Activated CD8-positive, alpha-beta T cell treated with anti-CD3 and anti-CD28 coated beads for 36 hours (primary cell): Measurements from ENCODE around the gene TIPARP. TPM values are rescaled to one million over a fixed set of nuclear protein-coding genes. Genes with fewer than 3 reads are reported as not detected.
A peak's percentile ranks its signal among the peaks of the same experiment; 100 is the strongest.

ENCODE experiments used
- ATAC-seq: fragments of 200-7000 bp; cut with Tn5 transposase; one replicate; pipeline ENCODE4 v1.10.0; 2021; ENCODE audit warnings: mild to moderate bottlenecking, moderate library complexity
- CTCF ChIA-PET: fragments of 350-600 bp; sonication (Branson Sonifier 250); formaldehyde crosslinking; loops from one replicate; lab custom pipeline; 2021; ENCODE audit warnings: antibody characterized with exemption; lab: Charles Lee
- POLR2A ChIA-PET: fragments of 350-600 bp; sonication (Branson Sonifier 250); formaldehyde crosslinking; loops from one replicate; lab custom pipeline; 2021; ENCODE audit warnings: antibody characterized with exemption; lab: Charles Lee
- DNase-seq: peaks from one replicate; pipeline ENCODE4 v3.0.0-alpha.2; 2020
- H3K27ac Mint-ChIP-seq: one replicate; pipeline ENCODE4 v1.8.0; 2021; ENCODE audit warnings: mild to moderate bottlenecking, mixed read lengths
- H3K27me3 Mint-ChIP-seq: one replicate; pipeline ENCODE4 v1.8.0; 2021; ENCODE audit warnings: mixed read lengths
- H3K36me3 Mint-ChIP-seq: one replicate; pipeline ENCODE4 v1.8.0; 2021; ENCODE audit warnings: low read depth, mixed read lengths
- H3K4me1 Mint-ChIP-seq: one replicate; pipeline ENCODE4 v1.8.0; 2021; ENCODE audit warnings: low read depth, mixed read lengths
- H3K4me3 Mint-ChIP-seq: one replicate; pipeline ENCODE4 v1.8.0; 2021; ENCODE audit warnings: mild to moderate bottlenecking, moderate library complexity, mixed read lengths
- H3K9me3 Mint-ChIP-seq: one replicate; pipeline ENCODE4 v1.8.0; 2021; ENCODE audit warnings: mixed read lengths
- intact Hi-C: fragments of 100-400 bp; cut with micrococcal nuclease; formaldehyde crosslinking; loops from one replicate; pipeline ENCODE4 v1.10.0; 2022
- total RNA-seq, 2 experiments: library from RNA; stranded (reverse); gene quantifications; one replicate each; pipeline ENCODE4 v1.2.3, GENCODE V29; 2021
- TF ChIP-seq, protein P1 (sequence below): fragments of 200-600 bp; IDR thresholded peaks from one replicate; pipeline ENCODE4 v1.8.0; 2022; ENCODE audit warnings: antibody characterized with exemption, mild to moderate bottlenecking

The TIPARP gene
- total RNA-seq, 2 experiments from 2014 or later: 28.0 to 30.0 TPM

DNA sequence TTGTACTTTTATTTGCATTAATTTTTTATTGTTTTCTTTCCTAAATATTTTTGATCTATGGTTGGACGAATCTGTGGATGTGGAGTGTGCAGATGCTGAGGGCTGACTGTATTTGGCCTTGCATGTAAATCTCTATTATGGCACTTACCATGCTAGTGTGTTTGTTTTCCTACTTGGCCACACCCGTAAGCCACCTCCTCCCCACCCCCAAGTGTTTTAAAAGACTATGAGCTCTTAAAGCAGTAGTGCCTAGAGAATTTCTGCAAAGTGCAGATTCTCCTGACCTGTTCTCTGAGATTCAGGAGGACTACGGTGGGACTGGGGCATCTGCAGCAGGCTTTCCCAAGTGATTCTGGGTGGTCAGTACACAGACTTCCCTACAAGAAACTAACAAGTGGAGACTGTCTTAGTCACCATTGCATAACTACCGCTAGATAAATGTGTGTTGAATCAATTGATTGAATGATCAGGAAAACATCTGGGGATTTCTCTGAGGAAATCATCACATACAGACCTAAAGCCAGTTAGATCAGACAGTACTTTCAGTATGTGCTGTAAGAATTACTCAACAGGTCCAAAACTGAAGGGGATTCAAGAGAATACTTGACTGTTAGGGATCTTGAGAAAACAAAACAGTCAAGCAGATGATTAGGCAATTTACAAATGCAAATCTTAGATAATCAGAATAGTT, 6.2 kb upstream of the TIPARP start:
- TF ChIP-seq, protein P1, sequence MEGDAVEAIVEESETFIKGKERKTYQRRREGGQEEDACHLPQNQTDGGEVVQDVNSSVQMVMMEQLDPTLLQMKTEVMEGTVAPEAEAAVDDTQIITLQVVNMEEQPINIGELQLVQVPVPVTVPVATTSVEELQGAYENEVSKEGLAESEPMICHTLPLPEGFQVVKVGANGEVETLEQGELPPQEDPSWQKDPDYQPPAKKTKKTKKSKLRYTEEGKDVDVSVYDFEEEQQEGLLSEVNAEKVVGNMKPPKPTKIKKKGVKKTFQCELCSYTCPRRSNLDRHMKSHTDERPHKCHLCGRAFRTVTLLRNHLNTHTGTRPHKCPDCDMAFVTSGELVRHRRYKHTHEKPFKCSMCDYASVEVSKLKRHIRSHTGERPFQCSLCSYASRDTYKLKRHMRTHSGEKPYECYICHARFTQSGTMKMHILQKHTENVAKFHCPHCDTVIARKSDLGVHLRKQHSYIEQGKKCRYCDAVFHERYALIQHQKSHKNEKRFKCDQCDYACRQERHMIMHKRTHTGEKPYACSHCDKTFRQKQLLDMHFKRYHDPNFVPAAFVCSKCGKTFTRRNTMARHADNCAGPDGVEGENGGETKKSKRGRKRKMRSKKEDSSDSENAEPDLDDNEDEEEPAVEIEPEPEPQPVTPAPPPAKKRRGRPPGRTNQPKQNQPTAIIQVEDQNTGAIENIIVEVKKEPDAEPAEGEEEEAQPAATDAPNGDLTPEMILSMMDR: no peak
- no peaks in the 10 kb centered on the region for H3K9me3 Mint-ChIP-seq
- H3K4me1 Mint-ChIP-seq: peaks cover 43% of the 10 kb centered on the region
- intact Hi-C loops: no loop called here
- no peaks in the 10 kb centered on the region for H3K36me3 Mint-ChIP-seq
- no peak for ATAC-seq
- no peak for DNase-seq
- H3K27ac Mint-ChIP-seq: no peak overlapping the region
- no peak overlapping the region for H3K4me3 Mint-ChIP-seq
- ChIA-PET CTCF (no interaction called here), POLR2A (no interaction called here)
- peaks cover 2% of the 10 kb centered on the region for H3K27me3 Mint-ChIP-seq

DNA sequence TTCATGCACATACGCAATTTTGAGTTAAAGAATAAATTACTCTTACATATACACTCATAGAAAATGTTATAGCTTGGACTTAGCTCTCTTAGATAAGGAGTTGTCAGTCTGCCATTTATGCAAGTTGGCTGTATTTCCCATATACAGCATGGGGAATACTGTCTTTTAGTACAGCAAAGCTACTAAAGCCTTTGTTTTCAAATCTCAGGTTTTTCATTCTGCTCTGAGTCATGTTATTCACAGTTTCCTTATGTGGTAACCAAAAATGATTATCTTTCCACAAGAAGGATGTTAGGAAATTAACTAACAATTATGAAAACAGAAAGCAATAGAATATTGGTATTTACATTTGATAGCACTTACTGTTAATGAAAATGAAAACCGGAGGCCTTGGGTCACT, 4.3 kb upstream of the TIPARP start:
- intact Hi-C loops: loop anchor here (5.0 kb wide), 1 partner anchor 53 kb away; no protein-coding TSS in a partner anchor
- Mint-ChIP-seq H3K27me3 (peaks cover 2% of the 10 kb centered on the region), H3K9me3 (no peaks in the 10 kb centered on the region), H3K27ac (no peak overlapping the region), H3K36me3 (peaks cover under 1% of the 10 kb centered on the region), H3K4me1 (peaks cover 35% of the 10 kb centered on the region), H3K4me3 (no peak overlapping the region)
- ATAC-seq (no peak), DNase-seq (no peak)
- TF ChIP-seq, protein P1: no peak
- ChIA-PET POLR2A (no interaction called here), CTCF (no interaction called here)

DNA sequence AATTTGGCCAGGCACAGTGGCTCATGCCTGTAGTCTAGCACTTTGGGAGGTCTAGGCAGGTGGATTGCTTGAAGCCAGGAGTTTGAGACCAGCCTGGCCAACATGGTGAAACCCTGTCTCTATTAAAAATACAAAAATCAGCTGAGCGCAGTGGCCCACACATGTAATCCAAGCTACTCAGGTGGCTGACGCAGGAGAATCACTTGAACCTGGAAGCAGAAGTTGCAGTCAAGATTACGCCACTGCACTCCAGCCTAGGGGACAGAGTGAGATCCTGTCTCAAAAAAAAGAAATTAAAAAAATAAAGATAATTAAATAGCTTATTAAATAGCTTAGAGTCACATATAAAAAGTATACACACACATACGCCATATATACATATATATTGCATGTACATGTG, 3.7 kb upstream of the TIPARP start:
- Mint-ChIP-seq H3K9me3 (no peaks in the 10 kb centered on the region), H3K4me1 (peaks cover 29% of the 10 kb centered on the region), H3K36me3 (peaks cover 3% of the 10 kb centered on the region), H3K4me3 (no peak overlapping the region), H3K27me3 (peaks cover 2% of the 10 kb centered on the region), H3K27ac (no peak overlapping the region)
- no peak for DNase-seq
- TF ChIP-seq, protein P1: no peak
- no peak for ATAC-seq
- POLR2A ChIA-PET: interaction anchor here (1.0 kb wide), 1 partner anchor 15 kb away, joined by 3 read pairs; no protein-coding TSS in a partner anchor
- CTCF ChIA-PET: interaction anchor here (1.3 to 3.5 kb wide), 3 partner anchors 129 to 467 kb away, joined by 3 to 19 read pairs (median 3); no protein-coding TSS in a partner anchor
- intact Hi-C loops: loop anchor here (5.0 kb wide), 1 partner anchor 53 kb away; no protein-coding TSS in a partner anchor

DNA sequence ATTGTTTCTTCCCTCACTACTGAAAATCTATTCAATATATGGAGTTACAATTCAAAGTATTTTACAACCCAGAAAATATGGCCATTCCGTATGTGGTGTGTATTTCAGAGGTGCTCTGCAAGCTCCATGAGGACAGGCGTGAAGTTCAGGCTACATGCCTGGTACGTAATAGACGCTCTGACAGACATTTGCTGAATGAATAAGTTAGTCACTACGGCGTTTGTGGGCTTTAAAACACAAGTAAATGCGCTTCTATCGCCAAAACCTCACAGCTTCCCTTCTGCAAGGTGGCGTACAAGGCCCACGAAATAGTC, 701 bp upstream of the TIPARP start:
- Mint-ChIP-seq H3K4me3 (peak overlapping the region; percentile 93), H3K27ac (peak overlapping the region; percentile 89), H3K27me3 (peaks cover 2% of the 10 kb centered on the region), H3K4me1 (peaks cover 34% of the 10 kb centered on the region), H3K9me3 (no peaks in the 10 kb centered on the region), H3K36me3 (peaks cover 27% of the 10 kb centered on the region)
- TF ChIP-seq, protein P1: no peak
- CTCF ChIA-PET: interaction anchor here (0.7 to 3.8 kb wide), 13 partner anchors 9 to 463 kb away, joined by 3 to 28 read pairs (median 4); partner anchors contain the start of gene SSR3
- ATAC-seq: no peak
- DNase-seq: no peak
- POLR2A ChIA-PET: interaction anchor here (0.6 to 3.6 kb wide), 8 partner anchors 9 to 486 kb away, joined by 3 to 29 read pairs (median 4); partner anchors contain the start of genes CCNL1 and SSR3
- intact Hi-C loops: loop anchor here (2.0 to 5.0 kb wide), 3 partner anchors 56 to 407 kb away; partner anchors contain the start of gene SSR3
